SU-DHL-6 (cell line): Measurements from ENCODE around the gene KCTD3.

Experiments used
- H2AFZ ChIP-seq: fragments of 200-600 bp; sonication (generic); 2 replicates; pipeline ENCODE4 v1.6.1; 2014; ENCODE audit warnings: low read depth, mild to moderate bottlenecking, moderate library complexity, mixed read lengths, antibody characterized with exemption, low read length; ENCODE audit not compliant: severe bottlenecking
- H3F3A ChIP-seq: fragments of 200-600 bp; shearing (Covaris generic); 2 replicates; pipeline ENCODE4 v1.6.0; 2016; ENCODE audit warnings: antibody characterized with exemption, mild to moderate bottlenecking; ENCODE audit not compliant: insufficient read depth
- H3K27ac ChIP-seq: fragments of 200-600 bp; sonication (generic); 2 replicates; pipeline ENCODE4 v1.5.1; 2016; ENCODE audit warnings: low read depth, mild to moderate bottlenecking, low read length, moderate library complexity, mixed read lengths
- H3K27me3 ChIP-seq: fragments of 200-600 bp; sonication (generic), shearing (Covaris generic); 2 replicates; pipeline ENCODE4 v1.6.0; 2014; ENCODE audit warnings: mild to moderate bottlenecking, low read length
- H3K36me3 ChIP-seq: fragments of 200-600 bp; sonication (generic); 2 replicates; pipeline ENCODE4 v1.6.1; 2014; ENCODE audit warnings: mild to moderate bottlenecking, low read length, mixed read lengths
- H3K4me2 ChIP-seq: fragments of 300-600, 200-600 bp; shearing (Covaris generic), sonication (generic); 2 replicates; pipeline ENCODE4 v1.6.0; 2014; ENCODE audit warnings: low read length, low read depth, mild to moderate bottlenecking; ENCODE audit not compliant: poor library complexity, severe bottlenecking
- H3K4me3 ChIP-seq: fragments of 200-600 bp; sonication (generic); 2 replicates; pipeline ENCODE4 v1.5.1; 2014; ENCODE audit warnings: antibody characterized with exemption, low read length, mild to moderate bottlenecking, mixed read lengths; ENCODE audit not compliant: insufficient read depth, poor library complexity, severe bottlenecking
- H3K79me2 ChIP-seq: fragments of 200-600 bp; sonication (generic); 2 replicates; pipeline ENCODE4 v1.6.1; 2014; ENCODE audit warnings: mild to moderate bottlenecking, low read length, moderate library complexity; ENCODE audit not compliant: insufficient read depth
- H3K9ac ChIP-seq: fragments of 200-600 bp; sonication (generic); 2 replicates; pipeline ENCODE4 v1.7.0; 2014; ENCODE audit warnings: mild to moderate bottlenecking, low read length
- H3K9me2 ChIP-seq: fragments of 200-600 bp; sonication (generic); replicated peaks from 2 replicates; pipeline ENCODE4 v1.6.1; 2014; ENCODE audit warnings: low read length; ENCODE audit not compliant: insufficient read depth
- H3K9me3 ChIP-seq: fragments of 200-600 bp; sonication (generic); 2 replicates; pipeline ENCODE4 v1.6.1; 2014; ENCODE audit warnings: low read length, mixed read lengths; ENCODE audit not compliant: insufficient read depth
- H4K20me1 ChIP-seq: fragments of 200-600 bp; sonication (generic); 2 replicates; pipeline ENCODE4 v1.6.1; 2014; ENCODE audit warnings: low read depth, mild to moderate bottlenecking, antibody characterized with exemption, low read length, moderate library complexity, mixed read lengths
- EZH2phosphoT487 ChIP-seq: fragments of 200-600 bp; sonication (generic), shearing (Covaris generic); conservative IDR thresholded peaks from 2 replicates; pipeline ENCODE4 v1.6.1; 2018; ENCODE audit warnings: mild to moderate bottlenecking, antibody characterized with exemption, low read length, moderate library complexity, mixed read lengths
- TF ChIP-seq, protein P1 (sequence below): fragments of 200-600 bp; sonication (generic); IDR thresholded peaks from one replicate; pipeline ENCODE4 v1.5.1; 2017; ENCODE audit warnings: antibody characterized with exemption, mild to moderate bottlenecking, low read length, moderate library complexity; ENCODE audit not compliant: insufficient read depth, poor library complexity, severe bottlenecking

KCTD3 gene

DNA sequence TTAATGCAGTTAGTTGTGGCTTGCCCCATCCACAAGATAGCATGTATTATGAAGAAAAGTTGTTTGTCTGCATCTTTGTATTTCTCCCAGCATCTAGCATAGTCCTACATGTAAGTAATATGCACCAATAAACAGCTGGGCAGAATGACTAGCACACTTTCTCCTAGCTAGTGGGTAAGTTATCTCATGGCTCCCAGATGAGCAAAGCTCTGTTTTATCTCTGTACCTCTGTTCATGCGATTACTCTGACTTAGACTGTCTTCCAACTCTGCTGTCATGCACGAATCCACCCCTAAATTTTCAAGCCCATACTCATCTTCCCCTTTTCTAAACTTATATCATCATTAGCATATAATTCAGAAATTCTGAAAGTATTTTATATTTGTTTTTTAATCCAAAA, 37.5 kb upstream of the KCTD3 start:
- Histone ChIP-seq H4K20me1 (no peaks in the 10 kb centered on the region), H2AFZ (no peak overlapping the region), H3K36me3 (no peaks in the 10 kb centered on the region), H3K27me3 (no peaks in the 10 kb centered on the region), H3K4me3 (no peak overlapping the region), H3F3A (no peaks in the 10 kb centered on the region), H3K79me2 (no peaks in the 10 kb centered on the region), H3K9me2 (no peaks in the 10 kb centered on the region), H3K9me3 (no peaks in the 10 kb centered on the region), H3K9ac (no peak overlapping the region), H3K4me2 (no peak overlapping the region), H3K27ac (no peak overlapping the region)
- no peak for TF ChIP-seq EZH2phosphoT487
- TF ChIP-seq, protein P1, sequence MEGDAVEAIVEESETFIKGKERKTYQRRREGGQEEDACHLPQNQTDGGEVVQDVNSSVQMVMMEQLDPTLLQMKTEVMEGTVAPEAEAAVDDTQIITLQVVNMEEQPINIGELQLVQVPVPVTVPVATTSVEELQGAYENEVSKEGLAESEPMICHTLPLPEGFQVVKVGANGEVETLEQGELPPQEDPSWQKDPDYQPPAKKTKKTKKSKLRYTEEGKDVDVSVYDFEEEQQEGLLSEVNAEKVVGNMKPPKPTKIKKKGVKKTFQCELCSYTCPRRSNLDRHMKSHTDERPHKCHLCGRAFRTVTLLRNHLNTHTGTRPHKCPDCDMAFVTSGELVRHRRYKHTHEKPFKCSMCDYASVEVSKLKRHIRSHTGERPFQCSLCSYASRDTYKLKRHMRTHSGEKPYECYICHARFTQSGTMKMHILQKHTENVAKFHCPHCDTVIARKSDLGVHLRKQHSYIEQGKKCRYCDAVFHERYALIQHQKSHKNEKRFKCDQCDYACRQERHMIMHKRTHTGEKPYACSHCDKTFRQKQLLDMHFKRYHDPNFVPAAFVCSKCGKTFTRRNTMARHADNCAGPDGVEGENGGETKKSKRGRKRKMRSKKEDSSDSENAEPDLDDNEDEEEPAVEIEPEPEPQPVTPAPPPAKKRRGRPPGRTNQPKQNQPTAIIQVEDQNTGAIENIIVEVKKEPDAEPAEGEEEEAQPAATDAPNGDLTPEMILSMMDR, result no peak

DNA sequence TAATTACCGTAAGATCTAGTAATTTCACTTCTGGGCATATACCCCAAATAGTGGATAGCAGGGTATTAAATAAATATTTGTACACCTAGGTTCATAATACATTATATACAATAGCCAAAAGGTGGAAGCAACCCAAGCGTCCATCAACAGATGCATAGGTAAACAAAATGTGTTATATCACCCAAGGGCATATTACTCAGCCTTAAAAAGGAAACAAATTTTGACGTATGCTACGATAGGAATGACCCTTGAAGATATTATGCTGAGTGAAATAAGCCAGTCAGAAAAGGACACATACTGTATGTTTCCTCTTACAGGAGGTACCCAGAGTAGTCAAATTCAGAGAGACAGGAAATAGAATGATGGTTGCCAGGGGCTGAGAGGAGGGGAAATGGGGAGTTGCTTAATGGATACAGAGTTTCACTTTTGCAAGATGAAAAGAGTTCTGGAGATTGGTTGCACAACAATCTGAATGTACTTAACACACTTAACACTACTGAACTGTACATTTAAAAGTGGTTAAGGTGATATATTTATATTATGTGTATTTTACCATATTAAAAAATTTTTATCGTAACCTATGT, 36.6 kb upstream of the KCTD3 start:
- Histone ChIP-seq H3K4me3 (no peak overlapping the region), H3K9me3 (no peaks in the 10 kb centered on the region), H3K27ac (no peak overlapping the region), H3F3A (no peaks in the 10 kb centered on the region), H3K36me3 (no peaks in the 10 kb centered on the region), H2AFZ (no peak overlapping the region), H3K9me2 (no peaks in the 10 kb centered on the region), H3K9ac (no peak overlapping the region), H3K4me2 (no peak overlapping the region), H4K20me1 (no peaks in the 10 kb centered on the region), H3K79me2 (no peaks in the 10 kb centered on the region), H3K27me3 (no peaks in the 10 kb centered on the region)
- TF ChIP-seq, protein P1, result no peak
- TF ChIP-seq EZH2phosphoT487, result no peak

DNA sequence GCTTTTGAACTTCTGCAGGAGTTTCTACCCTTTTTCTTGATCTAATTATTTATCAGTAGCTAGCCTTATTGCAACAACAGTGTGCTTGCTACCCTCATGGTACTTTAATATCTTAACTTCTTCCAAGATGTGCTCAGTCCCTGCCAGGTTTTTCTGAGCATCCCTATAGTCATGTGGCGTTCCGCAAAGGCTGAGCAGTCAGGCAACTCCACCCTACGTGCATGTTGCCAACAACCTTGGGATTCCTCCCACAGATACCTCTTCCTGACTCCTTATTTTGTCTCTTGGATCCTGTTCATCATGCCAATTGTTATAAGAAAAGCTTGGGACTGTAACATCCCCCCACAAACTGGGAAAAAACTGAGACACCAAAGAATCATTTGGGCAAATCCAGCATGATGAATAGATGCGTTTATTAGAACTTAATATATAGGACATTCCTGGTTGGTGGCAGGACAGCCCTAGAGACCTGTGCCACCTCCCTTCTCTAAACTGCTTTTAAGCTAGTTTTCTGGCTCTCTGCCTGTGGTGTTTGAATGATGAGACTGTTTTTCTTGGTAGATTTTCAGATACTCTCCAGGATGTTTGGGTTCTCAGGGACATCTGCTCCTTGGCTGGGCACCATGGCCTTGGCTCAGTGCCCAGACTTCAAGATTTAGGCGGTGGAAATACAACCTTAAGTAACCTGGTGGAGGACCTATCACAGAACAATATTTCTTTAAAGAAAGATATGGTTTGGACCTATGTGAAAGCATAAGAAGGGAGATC, 27.1 kb upstream of the KCTD3 start:
- no peaks in the 10 kb centered on the region for H3K36me3 ChIP-seq
- no peak overlapping the region for H3K4me2 ChIP-seq
- H3K79me2 ChIP-seq, result no peaks in the 10 kb centered on the region
- H3K27me3 ChIP-seq, result no peaks in the 10 kb centered on the region
- no peak overlapping the region for H2AFZ ChIP-seq
- no peaks in the 10 kb centered on the region for H3F3A ChIP-seq
- no peak overlapping the region for H3K9ac ChIP-seq
- TF ChIP-seq EZH2phosphoT487, result no peak
- no peak overlapping the region for H3K4me3 ChIP-seq
- H3K27ac ChIP-seq, result no peak overlapping the region
- no peaks in the 10 kb centered on the region for H3K9me3 ChIP-seq
- H4K20me1 ChIP-seq, result no peaks in the 10 kb centered on the region
- no peaks in the 10 kb centered on the region for H3K9me2 ChIP-seq

DNA sequence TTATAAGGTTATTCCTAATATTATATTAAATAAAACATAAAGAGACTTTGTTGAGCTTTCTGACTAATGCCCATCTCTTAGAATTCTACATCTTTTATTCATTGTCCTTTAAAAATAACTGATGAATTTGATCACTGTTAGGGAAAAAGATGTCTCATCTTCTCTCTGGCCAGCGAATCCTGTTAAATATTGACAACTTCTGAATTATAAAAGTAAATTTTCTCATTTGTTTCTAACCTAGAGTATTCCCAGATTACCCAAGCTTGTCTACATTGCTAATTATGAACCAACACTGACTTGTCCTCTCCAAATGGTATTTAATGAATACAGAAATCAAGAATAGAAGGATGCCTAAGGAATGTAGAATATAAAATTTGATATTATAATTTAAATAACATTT, 24.8 kb upstream of the KCTD3 start:
- Histone ChIP-seq H3K79me2 (no peaks in the 10 kb centered on the region), H3F3A (no peaks in the 10 kb centered on the region), H3K9me3 (no peaks in the 10 kb centered on the region), H3K9me2 (no peaks in the 10 kb centered on the region), H3K36me3 (no peaks in the 10 kb centered on the region), H3K27ac (no peak overlapping the region), H4K20me1 (no peaks in the 10 kb centered on the region), H3K4me3 (no peak overlapping the region), H3K27me3 (no peaks in the 10 kb centered on the region), H2AFZ (no peak overlapping the region), H3K9ac (no peak overlapping the region), H3K4me2 (no peak overlapping the region)
- TF ChIP-seq, protein P1, result no peak
- TF ChIP-seq EZH2phosphoT487, result no peak
